Measurements from ENCODE around the gene SLC22A4.
A peak's percentile ranks its signal among the peaks of the same experiment; 100 is the strongest.

SLC22A4 gene

GRCh38 chr5:132313366-132313765 is 19.2 kb downstream of the SLC22A4 start:
- no peak overlapping the region for H3K27ac ChIP-seq (ENCODE audit: low read length)
- H3K36me3 ChIP-seq (ENCODE audit: control insufficient read depth, low read depth, low read length), result no peaks in the 10 kb centered on the region

GRCh38 chr5:132313961-132314432 is 19.8 kb downstream of the SLC22A4 start:
- Histone ChIP-seq H3K27me3 (ENCODE audit: control insufficient read depth, insufficient read depth, low read length) (no peaks in the 10 kb centered on the region), H3K4me1 (ENCODE audit: control insufficient read depth, low read depth, low read length) (no peaks in the 10 kb centered on the region), H3K36me3 (ENCODE audit: control insufficient read depth, low read depth, low read length) (no peaks in the 10 kb centered on the region), H3K9me3 (ENCODE audit: control insufficient read depth, low read depth, low read length) (no peaks in the 10 kb centered on the region), H3K27ac (ENCODE audit: low read length) (no peak overlapping the region), H3K4me3 (ENCODE audit: low read length) (no peak overlapping the region), H3K9ac (ENCODE audit: low read length) (no peak overlapping the region)

More at GRCh38 chr5:132313366-132313765, 19.2 kb downstream of the SLC22A4 start:
- H3K9me3 ChIP-seq (ENCODE audit: control insufficient read depth, low read depth, low read length), result no peaks in the 10 kb centered on the region
- no peak overlapping the region for H3K4me3 ChIP-seq (ENCODE audit: low read length)
- H3K27me3 ChIP-seq (ENCODE audit: control insufficient read depth, insufficient read depth, low read length), result no peaks in the 10 kb centered on the region
- no peak overlapping the region for H3K9ac ChIP-seq (ENCODE audit: low read length)
- no peaks in the 10 kb centered on the region for H3K4me1 ChIP-seq (ENCODE audit: control insufficient read depth, low read depth, low read length)

DNA sequence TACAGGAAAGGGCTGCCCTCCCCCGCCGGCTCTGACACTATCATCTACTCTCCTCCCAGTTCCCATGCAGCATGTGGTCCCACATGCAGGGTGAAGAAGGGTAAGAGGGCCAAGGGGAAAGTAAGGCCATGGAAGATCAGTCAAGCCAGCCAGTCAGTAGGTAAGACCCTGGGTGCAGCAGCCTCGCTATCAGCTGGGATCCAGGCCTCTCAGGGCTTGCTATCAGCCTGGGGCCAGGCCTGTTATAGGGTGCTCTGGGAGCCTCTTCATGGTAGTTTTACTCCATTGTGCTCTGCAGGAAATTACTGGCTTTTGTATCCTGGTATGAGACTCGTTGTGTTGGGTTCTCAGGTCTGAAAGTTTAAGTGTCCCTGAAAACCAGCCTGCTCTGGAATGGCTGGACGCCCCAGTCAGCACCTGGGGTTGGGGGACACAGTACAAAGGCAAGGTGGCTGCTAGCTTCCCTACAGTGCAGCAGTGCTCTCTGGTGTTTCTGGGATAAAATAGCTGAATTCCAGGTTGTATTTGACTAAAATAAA is 21.4 kb downstream of the SLC22A4 start:
- Histone ChIP-seq H3K27ac (ENCODE audit: low read length) (no peak overlapping the region), H3K36me3 (ENCODE audit: control insufficient read depth, low read depth, low read length) (no peaks in the 10 kb centered on the region), H3K4me3 (ENCODE audit: low read length) (no peak overlapping the region), H3K9me3 (ENCODE audit: control insufficient read depth, low read depth, low read length) (no peaks in the 10 kb centered on the region), H3K4me1 (ENCODE audit: control insufficient read depth, low read depth, low read length) (no peaks in the 10 kb centered on the region), H3K9ac (ENCODE audit: low read length) (no peak overlapping the region), H3K27me3 (ENCODE audit: control insufficient read depth, insufficient read depth, low read length) (no peaks in the 10 kb centered on the region)

GRCh38 chr5:132319975-132320374 is 25.8 kb downstream of the SLC22A4 start:
- Histone ChIP-seq H3K4me3 (ENCODE audit: low read length) (no peak overlapping the region), H3K36me3 (ENCODE audit: control insufficient read depth, low read depth, low read length) (no peaks in the 10 kb centered on the region)

DNA sequence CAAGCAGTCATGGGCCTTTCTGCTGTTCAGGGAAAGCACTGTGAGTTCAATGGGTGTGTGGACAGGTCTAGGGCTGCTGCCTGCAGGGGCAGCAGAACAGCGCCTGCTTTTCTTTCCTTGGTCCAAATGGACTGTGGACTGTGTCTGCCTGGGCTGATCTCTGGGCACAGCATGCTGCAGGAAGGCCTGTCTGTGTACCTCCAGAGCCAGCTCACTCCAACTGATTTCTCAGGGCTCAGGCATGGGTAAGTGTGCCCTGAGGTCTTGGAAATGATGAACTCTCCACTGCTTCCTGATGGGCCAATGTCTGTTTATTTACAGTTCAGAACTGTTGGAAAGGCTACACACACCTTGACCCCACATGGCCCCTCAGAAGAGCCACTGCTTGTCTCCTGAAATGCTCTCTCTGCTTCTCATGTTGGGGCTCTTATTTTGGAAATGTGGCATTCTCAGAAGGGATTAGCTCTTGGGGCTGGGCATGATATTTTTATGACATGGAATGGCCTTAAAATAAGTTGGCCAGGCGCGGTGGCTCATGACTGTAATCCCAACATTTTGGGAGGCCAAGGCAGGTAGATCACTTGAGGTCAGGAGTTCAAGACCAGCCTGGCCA is 27.0 kb downstream of the SLC22A4 start:
- Histone ChIP-seq H3K4me1 (ENCODE audit: control insufficient read depth, low read depth, low read length) (peaks cover 15% of the 10 kb centered on the region), H3K27me3 (ENCODE audit: control insufficient read depth, insufficient read depth, low read length) (no peaks in the 10 kb centered on the region), H3K9ac (ENCODE audit: low read length) (no peak overlapping the region), H3K27ac (ENCODE audit: low read length) (no peak overlapping the region), H3K9me3 (ENCODE audit: control insufficient read depth, low read depth, low read length) (no peaks in the 10 kb centered on the region), H3K4me3 (ENCODE audit: low read length) (no peak overlapping the region), H3K36me3 (ENCODE audit: control insufficient read depth, low read depth, low read length) (no peaks in the 10 kb centered on the region)

More at GRCh38 chr5:132319975-132320374, 25.8 kb downstream of the SLC22A4 start:
- Histone ChIP-seq H3K4me1 (ENCODE audit: control insufficient read depth, low read depth, low read length) (peaks cover 15% of the 10 kb centered on the region), H3K27me3 (ENCODE audit: control insufficient read depth, insufficient read depth, low read length) (no peaks in the 10 kb centered on the region), H3K9me3 (ENCODE audit: control insufficient read depth, low read depth, low read length) (no peaks in the 10 kb centered on the region), H3K27ac (ENCODE audit: low read length) (no peak overlapping the region), H3K9ac (ENCODE audit: low read length) (no peak overlapping the region)

- Histone ChIP-seq H3K9ac (ENCODE audit: low read length) (peak overlapping the region; percentile 4), H3K27ac (ENCODE audit: low read length) (no peak overlapping the region), H3K4me3 (ENCODE audit: low read length) (no peak overlapping the region), H3K36me3 (ENCODE audit: control insufficient read depth, low read depth, low read length) (no peaks in the 10 kb centered on the region), H3K27me3 (ENCODE audit: control insufficient read depth, insufficient read depth, low read length) (no peaks in the 10 kb centered on the region), H3K9me3 (ENCODE audit: control insufficient read depth, low read depth, low read length) (no peaks in the 10 kb centered on the region), H3K4me1 (ENCODE audit: control insufficient read depth, low read depth, low read length) (peaks cover 15% of the 10 kb centered on the region)
These were observed 28.1 kb downstream of the SLC22A4 start for GRCh38 chr5:132322266-132322665.

DNA sequence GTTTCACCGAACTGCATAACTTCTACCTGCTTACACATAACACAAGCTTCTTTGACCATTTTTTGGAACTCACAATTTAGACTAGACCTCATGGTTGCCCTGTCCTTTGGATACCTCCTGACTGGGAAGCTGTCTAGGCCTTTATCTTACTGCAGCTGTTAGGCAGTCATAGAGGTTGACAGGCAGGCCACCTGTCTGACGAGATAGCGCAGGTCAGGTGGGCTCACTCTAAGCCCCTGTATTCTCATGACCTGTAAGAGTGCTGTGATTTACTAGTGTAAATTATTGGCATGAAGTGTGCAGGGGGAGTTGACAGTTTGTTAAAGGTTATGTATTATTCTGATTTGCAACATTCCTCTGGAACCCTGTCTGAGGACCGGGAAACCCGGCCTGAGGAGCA is 29.0 kb downstream of the SLC22A4 start:
- H3K4me3 ChIP-seq (ENCODE audit: low read length), result no peak overlapping the region
- no peak overlapping the region for H3K27ac ChIP-seq (ENCODE audit: low read length)
- H3K36me3 ChIP-seq (ENCODE audit: control insufficient read depth, low read depth, low read length), result no peaks in the 10 kb centered on the region
- no peaks in the 10 kb centered on the region for H3K9me3 ChIP-seq (ENCODE audit: control insufficient read depth, low read depth, low read length)
- H3K27me3 ChIP-seq (ENCODE audit: control insufficient read depth, insufficient read depth, low read length), result no peaks in the 10 kb centered on the region
- H3K4me1 ChIP-seq (ENCODE audit: control insufficient read depth, low read depth, low read length), result peaks cover 15% of the 10 kb centered on the region
- H3K9ac ChIP-seq (ENCODE audit: low read length), result no peak overlapping the region

DNA sequence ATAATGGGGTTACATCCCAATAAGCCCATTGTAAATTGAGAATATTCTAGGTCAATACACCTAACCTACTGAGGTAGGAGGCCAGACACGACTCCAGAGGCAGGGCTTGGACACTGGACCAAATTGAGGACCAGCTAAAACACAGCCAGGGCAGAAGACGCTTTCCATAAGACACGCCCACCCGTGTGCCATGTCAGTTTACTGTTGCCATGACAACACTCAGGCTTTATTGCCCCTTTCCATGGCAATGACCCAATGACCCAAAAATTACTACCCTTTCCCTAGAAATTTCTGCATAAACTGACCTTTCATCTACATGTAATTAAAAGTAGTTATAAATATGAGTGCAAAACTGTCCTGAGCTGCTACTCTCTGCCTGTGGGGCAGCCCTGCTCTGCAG is 31.5 kb downstream of the SLC22A4 start:
- Histone ChIP-seq H3K9me3 (ENCODE audit: control insufficient read depth, low read depth, low read length) (no peaks in the 10 kb centered on the region), H3K9ac (ENCODE audit: low read length) (no peak overlapping the region), H3K4me1 (ENCODE audit: control insufficient read depth, low read depth, low read length) (peaks cover 15% of the 10 kb centered on the region), H3K27me3 (ENCODE audit: control insufficient read depth, insufficient read depth, low read length) (no peaks in the 10 kb centered on the region), H3K36me3 (ENCODE audit: control insufficient read depth, low read depth, low read length) (no peaks in the 10 kb centered on the region), H3K4me3 (ENCODE audit: low read length) (no peak overlapping the region), H3K27ac (ENCODE audit: low read length) (no peak overlapping the region)

DNA sequence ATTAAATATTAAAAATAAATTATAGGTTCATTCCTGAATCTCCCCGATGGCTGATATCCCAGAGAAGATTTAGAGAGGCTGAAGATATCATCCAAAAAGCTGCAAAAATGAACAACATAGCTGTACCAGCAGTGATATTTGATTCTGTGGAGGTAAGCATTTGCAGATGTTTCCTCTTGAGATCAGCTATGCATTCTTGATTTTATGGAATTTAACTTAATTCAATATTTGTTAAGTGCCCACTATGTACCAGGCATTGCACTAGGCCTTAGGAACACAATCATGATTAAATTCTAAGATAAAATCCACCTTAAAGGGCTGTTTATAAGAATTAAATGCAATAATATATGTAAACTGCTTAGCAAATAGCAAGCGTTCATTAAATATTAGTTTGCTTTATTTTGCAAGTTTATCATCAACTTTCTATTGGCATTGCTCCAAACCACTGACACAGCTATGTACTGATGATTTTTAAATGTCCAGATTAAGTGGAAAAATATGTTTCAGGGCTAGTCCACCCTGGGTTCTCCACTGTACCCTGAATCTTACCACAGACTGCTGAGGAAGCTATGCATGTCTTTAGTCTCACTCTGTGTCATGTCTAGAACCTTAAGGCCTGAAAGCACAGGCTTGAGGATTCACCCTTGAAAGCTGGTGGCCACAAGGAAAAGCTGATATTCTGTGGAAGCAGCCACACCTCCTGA is 33.2 kb downstream of the SLC22A4 start:
- no peaks in the 10 kb centered on the region for H3K36me3 ChIP-seq (ENCODE audit: control insufficient read depth, low read depth, low read length)
- H3K27me3 ChIP-seq (ENCODE audit: control insufficient read depth, insufficient read depth, low read length), result no peaks in the 10 kb centered on the region
- no peak overlapping the region for H3K9ac ChIP-seq (ENCODE audit: low read length)
- H3K9me3 ChIP-seq (ENCODE audit: control insufficient read depth, low read depth, low read length), result no peaks in the 10 kb centered on the region
- H3K4me3 ChIP-seq (ENCODE audit: low read length), result no peak overlapping the region
- H3K4me1 ChIP-seq (ENCODE audit: control insufficient read depth, low read depth, low read length), result peaks cover 9% of the 10 kb centered on the region
- H3K27ac ChIP-seq (ENCODE audit: low read length), result no peak overlapping the region

GRCh38 chr5:132334812-132335211 is 40.6 kb downstream of the SLC22A4 start:
- Histone ChIP-seq H3K9ac (ENCODE audit: low read length) (no peak overlapping the region), H3K9me3 (ENCODE audit: control insufficient read depth, low read depth, low read length) (no peaks in the 10 kb centered on the region), H3K27ac (ENCODE audit: low read length) (no peak overlapping the region), H3K4me3 (ENCODE audit: low read length) (no peak overlapping the region), H3K36me3 (ENCODE audit: control insufficient read depth, low read depth, low read length) (no peaks in the 10 kb centered on the region), H3K27me3 (ENCODE audit: control insufficient read depth, insufficient read depth, low read length) (no peaks in the 10 kb centered on the region), H3K4me1 (ENCODE audit: control insufficient read depth, low read depth, low read length) (peaks cover 3% of the 10 kb centered on the region)

- H3K36me3 ChIP-seq (ENCODE audit: control insufficient read depth, low read depth, low read length), result no peaks in the 10 kb centered on the region
- H3K9me3 ChIP-seq (ENCODE audit: control insufficient read depth, low read depth, low read length), result no peaks in the 10 kb centered on the region
- H3K27me3 ChIP-seq (ENCODE audit: control insufficient read depth, insufficient read depth, low read length), result no peaks in the 10 kb centered on the region
- H3K27ac ChIP-seq (ENCODE audit: low read length), result no peak overlapping the region
- H3K4me1 ChIP-seq (ENCODE audit: control insufficient read depth, low read depth, low read length), result peaks cover 3% of the 10 kb centered on the region
- H3K4me3 ChIP-seq (ENCODE audit: low read length), result no peak overlapping the region
- no peak overlapping the region for H3K9ac ChIP-seq (ENCODE audit: low read length)
These were observed 41.2 kb downstream of the SLC22A4 start for GRCh38 chr5:132335402-132335801.

DNA sequence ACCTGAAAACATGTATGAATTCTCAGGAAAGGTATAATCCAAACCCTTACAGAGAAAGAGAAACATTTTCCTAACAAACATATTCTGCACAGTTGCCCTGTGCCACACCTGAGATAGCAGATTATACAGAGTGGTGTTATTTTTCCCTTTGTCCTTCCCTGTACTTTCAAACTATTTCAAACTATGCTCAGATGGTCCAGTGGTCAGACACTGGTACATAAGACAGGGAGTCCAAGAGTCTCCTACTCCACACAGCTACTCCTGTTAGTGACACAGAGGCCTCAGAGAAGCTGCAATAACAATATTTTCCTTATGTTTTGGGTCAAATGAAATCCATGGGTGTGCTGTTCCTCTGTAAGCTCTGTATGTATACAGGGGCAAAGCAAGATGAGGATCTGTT is 45.3 kb downstream of the SLC22A4 start:
- Histone ChIP-seq H3K4me1 (ENCODE audit: control insufficient read depth, low read depth, low read length) (peaks cover 3% of the 10 kb centered on the region), H3K9ac (ENCODE audit: low read length) (no peak overlapping the region), H3K4me3 (ENCODE audit: low read length) (no peak overlapping the region), H3K27ac (ENCODE audit: low read length) (no peak overlapping the region), H3K27me3 (ENCODE audit: control insufficient read depth, insufficient read depth, low read length) (no peaks in the 10 kb centered on the region), H3K36me3 (ENCODE audit: control insufficient read depth, low read depth, low read length) (no peaks in the 10 kb centered on the region), H3K9me3 (ENCODE audit: control insufficient read depth, low read depth, low read length) (no peaks in the 10 kb centered on the region)
